Measurements from ENCODE around the gene B3GNT5. TPM values are rescaled to one million over a fixed set of nuclear protein-coding genes. Genes with fewer than 3 reads are reported as not detected.

Gene B3GNT5
- total RNA-seq, 2 experiments from 2014 or later = 0.60 to 0.78 TPM

- peaks cover 27% of the 10 kb centered on the region for H3K9me3 Mint-ChIP-seq
- H3K36me3 Mint-ChIP-seq (ENCODE audit: low read depth) = peaks cover 24% of the 10 kb centered on the region
- no peaks in the 10 kb centered on the region for H3K4me1 Mint-ChIP-seq
- POLR2A ChIA-PET = no interaction called here
- H3K27me3 Mint-ChIP-seq = no peaks in the 10 kb centered on the region
- DNase-seq = no peak
- H3K4me3 Mint-ChIP-seq = no peak overlapping the region
- CTCF ChIA-PET = no interaction called here
- H3K27ac Mint-ChIP-seq = no peak overlapping the region
Measured at GRCh38 chr3:183244219-183244618, 8.8 kb upstream of the B3GNT5 start.

- no peaks in the 10 kb centered on the region for H3K27me3 Mint-ChIP-seq
- H3K4me3 Mint-ChIP-seq = no peak overlapping the region
- H3K4me1 Mint-ChIP-seq = no peaks in the 10 kb centered on the region
- H3K27ac Mint-ChIP-seq = no peak overlapping the region
- POLR2A ChIA-PET = no interaction called here
- H3K9me3 Mint-ChIP-seq = peaks cover 21% of the 10 kb centered on the region
- peaks cover 20% of the 10 kb centered on the region for H3K36me3 Mint-ChIP-seq (ENCODE audit: low read depth)
- no peak for DNase-seq
- CTCF ChIA-PET = no interaction called here
Measured at GRCh38 chr3:183244981-183245476, 8.0 kb upstream of the B3GNT5 start.

- DNase-seq = no peak
- Mint-ChIP-seq H3K27me3 (no peaks in the 10 kb centered on the region), H3K27ac (no peak overlapping the region), H3K4me1 (no peaks in the 10 kb centered on the region), H3K36me3 (ENCODE audit: low read depth) (peaks cover 10% of the 10 kb centered on the region), H3K9me3 (peaks cover 9% of the 10 kb centered on the region), H3K4me3 (no peak overlapping the region)
- POLR2A ChIA-PET = no interaction called here
- CTCF ChIA-PET = no interaction called here
Measured at GRCh38 chr3:183247011-183247589, 6.0 kb upstream of the B3GNT5 start.

- Mint-ChIP-seq H3K27ac (no peak overlapping the region), H3K4me3 (no peak overlapping the region), H3K4me1 (peaks cover 4% of the 10 kb centered on the region), H3K36me3 (ENCODE audit: low read depth) (no peaks in the 10 kb centered on the region), H3K9me3 (no peaks in the 10 kb centered on the region), H3K27me3 (peaks cover 12% of the 10 kb centered on the region)
- ChIA-PET CTCF (no interaction called here), POLR2A (no interaction called here)
- DNase-seq = no peak
Measured at GRCh38 chr3:183249006-183249718, 3.9 kb upstream of the B3GNT5 start.

GRCh38 chr3:183252118-183252782 lies 803 bp upstream of the B3GNT5 start:
- ChIA-PET POLR2A (interaction anchor here (1.2 to 1.5 kb wide), 2 partner anchors 11 to 28 kb away, joined by 3 read pairs; no protein-coding TSS in a partner anchor), CTCF (interaction anchor here (0.6 to 0.8 kb wide), 2 partner anchors 75 to 130 kb away, joined by 3 read pairs; no protein-coding TSS in a partner anchor)
- Mint-ChIP-seq H3K36me3 (ENCODE audit: low read depth) (no peaks in the 10 kb centered on the region), H3K9me3 (no peaks in the 10 kb centered on the region), H3K27ac (no peak overlapping the region), H3K4me3 (peak overlapping the region; percentile 58), H3K4me1 (peaks cover 9% of the 10 kb centered on the region), H3K27me3 (peaks cover 28% of the 10 kb centered on the region)
- DNase-seq = no peak

GRCh38 chr3:183253528-183254486 lies 754 bp downstream of the B3GNT5 start:
- ChIA-PET CTCF (interaction anchor here (1.3 to 1.6 kb wide), 3 partner anchors 67 to 130 kb away, joined by 3 to 8 read pairs (median 4); no protein-coding TSS in a partner anchor), POLR2A (interaction anchor here (1.0 to 1.2 kb wide), 2 partner anchors 29 to 175 kb away, joined by 3 read pairs; partner anchors contain the start of gene MCF2L2)
- Mint-ChIP-seq H3K9me3 (no peaks in the 10 kb centered on the region), H3K4me3 (peak overlapping the region; percentile 64), H3K27ac (no peak overlapping the region), H3K36me3 (ENCODE audit: low read depth) (no peaks in the 10 kb centered on the region), H3K4me1 (peaks cover 9% of the 10 kb centered on the region), H3K27me3 (peaks cover 31% of the 10 kb centered on the region)
- DNase-seq = peak; percentile 24

GRCh38 chr3:183254487-183255347 lies 1.7 kb downstream of the B3GNT5 start:
- Mint-ChIP-seq H3K36me3 (ENCODE audit: low read depth) (no peaks in the 10 kb centered on the region), H3K9me3 (no peaks in the 10 kb centered on the region), H3K4me3 (peak overlapping the region; percentile 58), H3K27ac (no peak overlapping the region), H3K4me1 (peaks cover 9% of the 10 kb centered on the region), H3K27me3 (peaks cover 31% of the 10 kb centered on the region)
- POLR2A ChIA-PET = interaction anchor here (1.0 kb wide), 1 partner anchor 174 kb away, joined by 3 read pairs; the partner anchor contains the start of gene MCF2L2
- no peak for DNase-seq
- CTCF ChIA-PET = interaction anchor here (1.3 to 1.6 kb wide), 3 partner anchors 66 to 129 kb away, joined by 3 to 8 read pairs (median 4); no protein-coding TSS in a partner anchor

- peak overlapping the region; percentile 58 for H3K4me3 Mint-ChIP-seq
- no peak overlapping the region for H3K27ac Mint-ChIP-seq
- POLR2A ChIA-PET = no interaction called here
- no peaks in the 10 kb centered on the region for H3K36me3 Mint-ChIP-seq (ENCODE audit: low read depth)
- DNase-seq = no peak
- H3K9me3 Mint-ChIP-seq = no peaks in the 10 kb centered on the region
- peaks cover 9% of the 10 kb centered on the region for H3K4me1 Mint-ChIP-seq
- CTCF ChIA-PET = no interaction called here
- peaks cover 31% of the 10 kb centered on the region for H3K27me3 Mint-ChIP-seq
Measured at GRCh38 chr3:183255348-183255730, 2.3 kb downstream of the B3GNT5 start.

- Mint-ChIP-seq H3K4me1 (peaks cover 5% of the 10 kb centered on the region), H3K9me3 (no peaks in the 10 kb centered on the region), H3K27me3 (peaks cover 19% of the 10 kb centered on the region), H3K27ac (no peak overlapping the region), H3K4me3 (no peak overlapping the region), H3K36me3 (ENCODE audit: low read depth) (no peaks in the 10 kb centered on the region)
- ChIA-PET POLR2A (no interaction called here), CTCF (interaction anchor here (2.5 kb wide), 1 partner anchor 27 kb away, joined by 7 read pairs; no protein-coding TSS in a partner anchor)
- no peak for DNase-seq
Measured at GRCh38 chr3:183259087-183259486, 6.0 kb downstream of the B3GNT5 start.

- POLR2A ChIA-PET = no interaction called here
- no peaks in the 10 kb centered on the region for H3K9me3 Mint-ChIP-seq
Measured at GRCh38 chr3:183259621-183260020, 6.6 kb downstream of the B3GNT5 start.

GRCh38 chr3:183260167-183260904 lies 7.3 kb downstream of the B3GNT5 start:
- Mint-ChIP-seq H3K9me3 (no peaks in the 10 kb centered on the region), H3K4me1 (no peaks in the 10 kb centered on the region), H3K27ac (no peak overlapping the region), H3K4me3 (no peak overlapping the region), H3K27me3 (peaks cover 11% of the 10 kb centered on the region), H3K36me3 (ENCODE audit: low read depth) (no peaks in the 10 kb centered on the region)
- DNase-seq = no peak
- ChIA-PET CTCF (no interaction called here), POLR2A (no interaction called here)

More at GRCh38 chr3:183259621-183260020, 6.6 kb downstream of the B3GNT5 start:
- H3K27ac Mint-ChIP-seq = no peak overlapping the region
- no peak for DNase-seq
- no peaks in the 10 kb centered on the region for H3K36me3 Mint-ChIP-seq (ENCODE audit: low read depth)
- H3K4me1 Mint-ChIP-seq = peaks cover 4% of the 10 kb centered on the region
- H3K27me3 Mint-ChIP-seq = peaks cover 18% of the 10 kb centered on the region
- CTCF ChIA-PET = no interaction called here
- no peak overlapping the region for H3K4me3 Mint-ChIP-seq

All from activated CD4-positive, alpha-beta memory T cell treated with anti-CD3 and anti-CD28 coated beads, Interleukin-2, amount 10 ng/mL, durations not matched to agents 7 days and 5 days (primary cell).